A549 (cell line): ENCODE results near the gene KCNS3. TPM values are rescaled to one million over a fixed set of nuclear protein-coding genes. Genes with fewer than 3 reads are reported as not detected.
A peak's percentile ranks its signal among the peaks of the same experiment; 100 is the strongest.

Experiments
- ATAC-seq, 2 experiments: fragments of 200-7000 bp in 1 of 2; fragments of >200 bp in 1 of 2; cut with Nextera tagmentation in 1 of 2; cut with Tn5 transposase in 1 of 2; 3 replicates each; pipeline versions ENCODE4 v1.8.0 to v1.9.1; 2018 to 2020; ENCODE audit warnings: mild to moderate bottlenecking in 1 of 2, moderate library complexity in 1 of 2
- CTCF ChIA-PET: fragments of 300-600 bp; sonication (Branson Sonifier 250); formaldehyde crosslinking; extraction: SDS; loops from one replicate; lab custom pipeline; 2021; ENCODE audit warnings: antibody characterized with exemption, inconsistent platforms; lab: Yijun Ruan, JAX
- POLR2A ChIA-PET: fragments of 350-600 bp; formaldehyde crosslinking; extraction: SDS; loops from one replicate; lab custom pipeline; 2021; ENCODE audit warnings: antibody characterized with exemption, inconsistent platforms; lab: Yijun Ruan, JAX
- DNase-seq, 2 experiments: peaks; one replicate each; pipeline versions ENCODE4 v3.0.0 to v3.0.0-alpha.2; 2011 to 2016; ENCODE audit warnings: low read depth in 1 of 2, low spot score in 1 of 2
- FAIRE-seq: peaks from 2 replicates; lab custom pipeline; 2011; peaks lifted over from hg19 to GRCh38; lab: Jason Lieb, UNC
- H3K27ac ChIP-seq, 2 experiments: fragments of >200 bp; sonication (Bioruptor Twin); formaldehyde crosslinking; 3 replicates each; pipeline ENCODE4 v1.5.1; 2016 to 2017
- H3K4me1 ChIP-seq: fragments of >200 bp; sonication (Bioruptor Twin); formaldehyde crosslinking; 3 replicates; pipeline ENCODE4 v1.6.1; 2016
- H3K4me2 ChIP-seq: fragments of >200 bp; sonication (Bioruptor Twin); formaldehyde crosslinking; 3 replicates; pipeline ENCODE4 v1.6.1; 2016
- H3K4me3 ChIP-seq: fragments of >200 bp; sonication (Bioruptor Twin); formaldehyde crosslinking; 3 replicates; pipeline ENCODE4 v1.5.1; 2016
- H3K9me3 ChIP-seq: fragments of >200 bp; sonication (Bioruptor Twin); formaldehyde crosslinking; 3 replicates; pipeline ENCODE4 v1.6.1; 2016
- CBX8 ChIP-seq: fragments of 200-600 bp; sonication (generic); IDR thresholded peaks from 2 replicates; pipeline ENCODE4 v1.6.1; 2016
- CHD4 ChIP-seq: fragments of 200-600 bp; sonication (generic); IDR thresholded peaks from 2 replicates; pipeline ENCODE4 v1.6.1; 2016; ENCODE audit warnings: antibody characterized with exemption, mild to moderate bottlenecking, borderline replicate concordance
- CTCF ChIP-seq: fragments of >200 bp; sonication (Bioruptor Twin); formaldehyde crosslinking; IDR thresholded peaks from 3 replicates; pipeline ENCODE4 v1.5.1; 2016
- E2F6 ChIP-seq: IDR thresholded peaks from 2 replicates; pipeline ENCODE4 v1.6.1; 2012; ENCODE audit warnings: low read depth, borderline replicate concordance
- ESRRA ChIP-seq: fragments of 150-350 bp; IDR thresholded peaks from 2 replicates; pipeline ENCODE4 v1.6.1; 2014; ENCODE audit warnings: mild to moderate bottlenecking, low read length, borderline replicate concordance
- HDAC2 ChIP-seq: fragments of 200-600 bp; sonication (generic); IDR thresholded peaks from 2 replicates; pipeline ENCODE4 v1.6.1; 2016
- JUN ChIP-seq, 2 experiments: fragments of >200 bp; sonication (Bioruptor Twin); formaldehyde crosslinking; IDR thresholded peaks; 2 replicates in 1 of 2; 3 replicates in 1 of 2; pipeline ENCODE4 v1.6.1; 2016 to 2017
- MAX ChIP-seq: IDR thresholded peaks from 2 replicates; pipeline ENCODE4 v1.6.1; 2012
- MAZ ChIP-seq: fragments of 150-350 bp; IDR thresholded peaks from 2 replicates; pipeline ENCODE4 v1.6.1; 2014; ENCODE audit warnings: antibody characterized with exemption, low read depth, low read length, borderline replicate concordance
- POLR2A ChIP-seq: IDR thresholded peaks from 2 replicates; pipeline ENCODE4 v1.6.1; 2012; ENCODE audit warnings: mild to moderate bottlenecking, low read length
- RAD21 ChIP-seq, 2 experiments: fragments of >200 bp in 1 of 2; sonication (Bioruptor Twin) in 1 of 2; formaldehyde crosslinking in 1 of 2; IDR thresholded peaks in 1 of 2; conservative IDR thresholded peaks in 1 of 2; 2 replicates in 1 of 2; 3 replicates in 1 of 2; pipeline ENCODE4 v1.6.1; 2012 to 2018; ENCODE audit warnings: inconsistent platforms in 1 of 2
- REST ChIP-seq: fragments of 200-600 bp; sonication (generic); IDR thresholded peaks from 2 replicates; pipeline ENCODE4 v1.6.1; 2016; ENCODE audit warnings: antibody characterized with exemption, mild to moderate bottlenecking, moderate library complexity
- RNF2 ChIP-seq: fragments of 200-600 bp; sonication (generic); IDR thresholded peaks from 2 replicates; pipeline ENCODE4 v1.6.1; 2016; ENCODE audit warnings: low read depth, mild to moderate bottlenecking, antibody characterized with exemption, moderate library complexity, borderline replicate concordance
- SMC3 ChIP-seq: fragments of >200 bp; sonication (Bioruptor Twin); formaldehyde crosslinking; IDR thresholded peaks from 3 replicates; pipeline ENCODE4 v1.6.1; 2018; ENCODE audit warnings: inconsistent platforms
- USF2 ChIP-seq: fragments of 450-650 bp; IDR thresholded peaks from 2 replicates; pipeline ENCODE4 v1.6.1; 2014; ENCODE audit warnings: antibody characterized with exemption
- ZSCAN20 ChIP-seq: fragments of 250-450 bp; sonication (Bioruptor Pico); IDR thresholded peaks from 2 replicates; pipeline ENCODE4 v1.8.0; 2022; ENCODE audit warnings: mild to moderate bottlenecking, moderate library complexity
- WGBS: methylation state at CpG from one replicate; pipeline ENCODE4 v1.1.6; 2017; ENCODE audit errors: missing lambda C conversion rate; 5-methylcytosine and 5-hydroxymethylcytosine counted together
- polyA minus RNA-seq: library from RNA; depleted of rRNA, polyadenylated mRNA; stranded (reverse); fragments of >200 nt; gene quantifications from 2 replicates; pipeline ENCODE4 v1.2.3, GENCODE V29; 2011; rRNA and poly(A)+ RNA removed
- polyA plus RNA-seq, 4 experiments: library from polyadenylated mRNA; depleted of rRNA in 3 of 4; stranded (reverse); fragments of >200 nt; fragmentation: RNase III in 1 of 4; extraction: RNeasy Plus Mini Kit Qiagen cat#74134 plus additional on column Dnase treatment in 1 of 4; gene quantifications; 2 replicates in 3 of 4; 3 replicates in 1 of 4; pipeline ENCODE4 v1.2.3, GENCODE V29; 2011 to 2017
- TF ChIP-seq, protein P1 (sequence below): fragments of 150-350 bp; IDR thresholded peaks from 2 replicates; pipeline ENCODE4 v1.6.1; 2014; ENCODE audit warnings: low read depth, mild to moderate bottlenecking, low read length

Gene KCNS3
- polyA plus RNA-seq (2011; rRNA removed) (2.1 and 3.2 TPM in 2 replicates), polyA plus RNA-seq (2017; fragmentation: RNase III; extraction: RNeasy Plus Mini Kit Qiagen cat#74134 plus additional on column Dnase treatment) (0.70 to 0.98 TPM (median 0.72 TPM) in 3 replicates), polyA minus RNA-seq (1.8 and 3.7 TPM in 2 replicates)
- 1.5 and 1.8 TPM in 2 replicates for polyA plus RNA-seq (2012; cell fraction: cytosol; rRNA removed)
- 1.4 and 1.7 TPM in 2 replicates for polyA plus RNA-seq (2012; cell fraction: nucleus; rRNA removed)

- CTCF ChIA-PET = interaction anchor here (1.1 to 1.7 kb wide), 4 partner anchors 8 to 499 kb away, joined by 3 to 5 read pairs (median 4); no protein-coding TSS in a partner anchor
- ATAC-seq (peak; percentile 86 to 87), DNase-seq (peak; percentile 23 to 64)
- WGBS = under 1% methylated on average over 41 of the region's 106 CpGs
- Histone ChIP-seq H3K27ac (peak within 1 kb of the TSS; percentile 24 to 67; a peak in 4 of 6 replicates), H3K4me1 (0 out of 3 replicates have a peak, but pooled peaks cover 9% of the 10 kb centered on the region), H3K4me3 (peak within 1 kb of the TSS; percentile 62), H3K4me2 (peak within 1 kb of the TSS; percentile 96)
- 0 out of 2 replicates have a peak, but pooled peaks have one; percentile 10 for TF ChIP-seq POLR2A
- 0 out of 2 replicates have a peak, but pooled peaks have one; percentile 7 for TF ChIP-seq HDAC2
- no peak for TF ChIP-seq ESRRA
- TF ChIP-seq RAD21 (conservative IDR thresholded peaks at IDR 0.05 in 1 of 2, IDR thresholded peaks at IDR 0.05 in 1 of 2) = no peak
- TF ChIP-seq ZSCAN20 (CRISPR knock-in tag) = no peak
- TF ChIP-seq RNF2 = peak; percentile 47; the same call in 1 of the 2 replicates
- no peak for TF ChIP-seq REST
- TF ChIP-seq, all 56 proteins: peak for 3
- POLR2A ChIA-PET = no interaction called here
- no peak for FAIRE-seq
- no peaks in the 10 kb centered on the region for H3K9me3 ChIP-seq
Measured at GRCh38 chr2:17878281-17879136, at the start of gene KCNS3. KCNS3 (plus strand) TSS chr2:17878667; CDS start chr2:17931009, 52,342 bp downstream.

GRCh38 chr2:17830053-17831034 is 48.1 kb upstream of the KCNS3 start:
- CTCF ChIA-PET = interaction anchor here (0.6 to 3.5 kb wide), 19 partner anchors 9 to 501 kb away, joined by 3 to 34 read pairs (median 4); partner anchors contain the start of genes KCNS3 and MSGN1
- ATAC-seq = peak; percentile 97 to 100
- POLR2A ChIA-PET = no interaction called here
- H3K4me3 ChIP-seq = peak overlapping the region; percentile 34
- peak overlapping the region; percentile 83 for H3K4me2 ChIP-seq
- peak; percentile 76 to 92 for DNase-seq
- TF ChIP-seq RAD21 (conservative IDR thresholded peaks at IDR 0.05 in 1 of 2, IDR thresholded peaks at IDR 0.05 in 1 of 2) (peak; percentile 59 to 71), SMC3 (peak; percentile 70), JUN (IDR thresholded peaks at IDR 0.05) (no peak), RNF2 (peak; percentile 28; the same call in 1 of the 2 replicates), E2F6 (peak; percentile 45; the same call in 1 of the 2 replicates), CHD4 (no peak), MAX (peak; percentile 68), MAZ (no peak), CTCF (peak; percentile 93), USF2 (no peak), CBX8 (no peak)
- TF ChIP-seq, protein P1, sequence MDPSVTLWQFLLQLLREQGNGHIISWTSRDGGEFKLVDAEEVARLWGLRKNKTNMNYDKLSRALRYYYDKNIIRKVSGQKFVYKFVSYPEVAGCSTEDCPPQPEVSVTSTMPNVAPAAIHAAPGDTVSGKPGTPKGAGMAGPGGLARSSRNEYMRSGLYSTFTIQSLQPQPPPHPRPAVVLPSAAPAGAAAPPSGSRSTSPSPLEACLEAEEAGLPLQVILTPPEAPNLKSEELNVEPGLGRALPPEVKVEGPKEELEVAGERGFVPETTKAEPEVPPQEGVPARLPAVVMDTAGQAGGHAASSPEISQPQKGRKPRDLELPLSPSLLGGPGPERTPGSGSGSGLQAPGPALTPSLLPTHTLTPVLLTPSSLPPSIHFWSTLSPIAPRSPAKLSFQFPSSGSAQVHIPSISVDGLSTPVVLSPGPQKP = no peak
- WGBS = 10% methylated on average over 22 of the region's 37 CpGs
- no peaks in the 10 kb centered on the region for H3K9me3 ChIP-seq
- 0 out of 6 replicates have a peak overlapping the region, but pooled peaks of 1 of the 2 experiments have one; percentile 22 for H3K27ac ChIP-seq
- FAIRE-seq = no peak
- peaks cover 4% of the 10 kb centered on the region; the same call in 1 of the 3 replicates for H3K4me1 ChIP-seq
